ENCODE data around the gene TRIM41. TPM values are rescaled to one million over a fixed set of nuclear protein-coding genes. Genes with fewer than 3 reads are reported as not detected.
A peak's percentile ranks its signal among the peaks of the same experiment; 100 is the strongest.

Gene TRIM41
- 93.5 and 120 TPM in 2 replicates for total RNA-seq (2011; cell fraction: chromatin; rRNA removed; ENCODE audit: low replicate concordance)
- 59.6 and 64.0 TPM in 2 replicates for total RNA-seq (2011; cell fraction: nucleolus; rRNA removed)
- total RNA-seq (2011; cell fraction: nucleoplasm; rRNA removed), result 84.3 and 102 TPM in 2 replicates
- total RNA-seq (2014; rRNA removed) (29.5 and 31.6 TPM in 2 replicates), total RNA-seq (2014; rRNA removed; fragmentation: Illumina TruSeq; extraction: Trizol) (11.4 and 14.2 TPM in 2 replicates), total RNA-seq (2015; rRNA removed; fragmentation: Illumina TruSeq; extraction: Trizol) (21.7 and 25.6 TPM in 2 replicates), total RNA-seq (2021) (37.7 and 47.6 TPM in 2 replicates), polyA plus RNA-seq (2011; rRNA removed) (15.6 and 19.3 TPM in 2 replicates), polyA plus RNA-seq (2014; fragmentation: Illumina TruSeq; extraction: Trizol) (20.9 and 29.8 TPM in 2 replicates), polyA plus RNA-seq (2014; fragmentation: Nextera tagmentation; extraction: Ambion mirVana) (1 to 10 TPM; 1.8 to 2.1 TPM), polyA plus RNA-seq (2014; rRNA removed) (34.8 and 39.3 TPM in 2 replicates), polyA minus RNA-seq (2011; rRNA and poly(A)+ RNA removed) (14.0 and 16.6 TPM in 2 replicates), Bru-seq, nascent RNA (percentile 83 among the genes with signal in this experiment), BruChase-seq, experiment 1, labeled RNA remaining after a 2-hour chase (percentile 77 among the genes with signal in this experiment), BruChase-seq, experiment 2, labeled RNA remaining after a 6-hour chase (percentile 83 among the genes with signal in this experiment)
- polyA plus RNA-seq (2011; cell fraction: cytosol; rRNA removed), result 15.7 and 25.0 TPM in 2 replicates
- 121 and 125 TPM in 2 replicates for polyA plus RNA-seq (2011; cell fraction: nucleus; rRNA removed)
- polyA plus RNA-seq (2012), result 32.5 and 45.1 TPM in 2 replicates
- polyA minus RNA-seq (2011; cell fraction: cytosol; rRNA and poly(A)+ RNA removed), result 7.3 and 9.5 TPM in 2 replicates
- polyA minus RNA-seq (2011; cell fraction: nucleus; rRNA and poly(A)+ RNA removed), result 19.9 and 22.7 TPM in 2 replicates
- long read RNA-seq, experiment 1, transcript TRIM41-202 (8 exons, 2,696 nt), result major isoform, 8 of 58 reads
- long read RNA-seq, experiment 1, partial matches to known transcripts, result 4 of 58 reads
- long read RNA-seq, experiment 1, other reads (novel, unspliced or antisense), result 45 of 58 reads
- long read RNA-seq, experiment 2, partial matches to known transcripts, result 9 of 37 reads
- long read RNA-seq, experiment 2, other reads (novel, unspliced or antisense), result 26 of 37 reads
- long read RNA-seq, experiment 3, partial matches to known transcripts, result 0 of 5 reads
- long read RNA-seq, experiment 3, other reads (novel, unspliced or antisense), result 5 of 5 reads

DNA sequence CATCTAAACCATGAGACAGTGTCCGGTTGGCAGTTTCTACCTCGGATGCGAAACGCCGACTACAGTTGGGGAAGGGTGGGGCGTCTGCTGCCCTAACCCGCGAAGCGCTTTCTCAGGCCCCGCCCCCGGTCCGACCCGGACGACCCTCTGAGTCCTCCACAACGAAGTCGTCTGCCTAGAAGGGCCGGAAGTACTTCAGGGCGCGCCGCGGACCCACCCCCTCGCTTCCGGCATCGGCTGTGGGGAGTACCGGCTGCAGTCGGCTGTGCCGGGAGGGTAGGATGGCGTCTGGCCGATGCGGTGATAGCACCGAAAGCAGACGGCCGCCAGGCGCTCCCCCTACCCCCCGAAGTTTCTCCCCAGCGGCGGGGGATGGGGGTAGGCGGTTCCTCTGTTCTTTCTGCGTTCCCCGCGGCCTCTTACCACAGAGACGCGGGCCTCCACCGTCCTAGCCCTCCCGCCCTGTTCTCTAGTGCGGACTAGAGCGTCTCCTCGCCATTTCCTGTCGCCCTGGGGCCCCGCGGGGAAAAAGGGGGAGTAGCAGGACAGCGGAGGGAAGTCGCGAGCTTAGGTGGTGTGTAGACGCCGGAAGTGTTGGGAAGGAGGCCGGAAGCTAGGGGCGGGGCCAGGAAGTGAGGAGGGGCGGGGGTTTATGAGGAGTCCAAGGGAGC, at the start of gene TRIM41:
TSS of gene TRIM41 (plus strand) at position 224 of the 671 bp plus-strand sequence. CDS start 719 bp downstream, outside the sequence.
- FAIRE-seq (peak; percentile 92), DNase-seq (ENCODE audit: extremely low read depth in 1 of 4, low spot score in 3 of 4) (peak; percentile 81 to 99 (median 86)), ATAC-seq (peak; percentile 79)
- CTCF ChIA-PET (ENCODE audit: low intra/inter-chr PET ratio), result no interaction called here
- H3K4me2 ChIP-seq (ENCODE audit: insufficient read depth, low read length), result peak within 1 kb of the TSS; percentile 96
- H2AFZ ChIP-seq (ENCODE audit: low read depth, low read length), result peak within 1 kb of the TSS; percentile 95
- no peaks in the 10 kb centered on the region for H4K20me1 ChIP-seq (replicated peaks; ENCODE audit: control insufficient read depth, insufficient read depth, low read length)
- in situ Hi-C loops (cut with MboI), result no loop called here
- BruUV-seq (replicated peaks), result no TSS peak
- H3K4me1 ChIP-seq (replicated peaks in 1 of 2; ENCODE audit: control insufficient read depth in 2 of 2, insufficient read depth in 2 of 2, low read length in 2 of 2), result peaks cover 0 to 42% of the 10 kb centered on the region in 2 experiments; a peak in 4 of 5 replicates
- POLR2A ChIA-PET, result interaction anchor here (0.6 to 4.6 kb wide), 11 partner anchors 12 to 79 kb away, joined by 3 to 55 read pairs (median 5); no protein-coding TSS in a partner anchor
- intact Hi-C loops (cut with micrococcal nuclease), result loop anchor here (1.0 to 2.0 kb wide), 2 partner anchors 16 to 32 kb away; no protein-coding TSS in a partner anchor
- H3K36me3 ChIP-seq (ENCODE audit: control insufficient read depth, insufficient read depth, low read length), result peaks cover 27% of the 10 kb centered on the region
- H3K27me3 ChIP-seq (ENCODE audit: control insufficient read depth in 2 of 2, insufficient read depth in 2 of 2, low read length in 2 of 2), result no peaks in the 10 kb centered on the region
- 2% methylated on average over 42 of the region's 59 CpGs for WGBS (ENCODE audit: insufficient coverage, low coverage, missing lambda C conversion rate)
- H3K27ac ChIP-seq (ENCODE audit: extremely low read depth, low read depth, low read length), result peak within 1 kb of the TSS; percentile 90
- peak within 1 kb of the TSS; percentile 86 for H3K4me3 ChIP-seq
- H3K9me1 ChIP-seq (ENCODE audit: control insufficient read depth, insufficient read depth, low read length), result no peaks in the 10 kb centered on the region
- peak within 1 kb of the TSS; percentile 92 to 97 for H3K9ac ChIP-seq (ENCODE audit: insufficient read depth in 1 of 2, low read depth in 2 of 2, low read length in 2 of 2)
- H3K9me3 ChIP-seq (replicated peaks; ENCODE audit: control insufficient read depth, insufficient read depth, low read depth, low read length), result no peaks in the 10 kb centered on the region
- H3K79me2 ChIP-seq (ENCODE audit: control insufficient read depth, insufficient read depth, low read length), result peaks cover 29% of the 10 kb centered on the region
- TF ChIP-seq, protein P1, sequence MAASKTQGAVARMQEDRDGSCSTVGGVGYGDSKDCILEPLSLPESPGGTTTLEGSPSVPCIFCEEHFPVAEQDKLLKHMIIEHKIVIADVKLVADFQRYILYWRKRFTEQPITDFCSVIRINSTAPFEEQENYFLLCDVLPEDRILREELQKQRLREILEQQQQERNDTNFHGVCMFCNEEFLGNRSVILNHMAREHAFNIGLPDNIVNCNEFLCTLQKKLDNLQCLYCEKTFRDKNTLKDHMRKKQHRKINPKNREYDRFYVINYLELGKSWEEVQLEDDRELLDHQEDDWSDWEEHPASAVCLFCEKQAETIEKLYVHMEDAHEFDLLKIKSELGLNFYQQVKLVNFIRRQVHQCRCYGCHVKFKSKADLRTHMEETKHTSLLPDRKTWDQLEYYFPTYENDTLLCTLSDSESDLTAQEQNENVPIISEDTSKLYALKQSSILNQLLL (CRISPR knock-in tag; IDR thresholded peaks at IDR 0.05; ENCODE audit: borderline replicate concordance), result no peak
- peak; percentile 99 for TF ChIP-seq VEZF1 (CRISPR knock-in tag; IDR thresholded peaks at IDR 0.05)
- TF ChIP-seq, protein P2, sequence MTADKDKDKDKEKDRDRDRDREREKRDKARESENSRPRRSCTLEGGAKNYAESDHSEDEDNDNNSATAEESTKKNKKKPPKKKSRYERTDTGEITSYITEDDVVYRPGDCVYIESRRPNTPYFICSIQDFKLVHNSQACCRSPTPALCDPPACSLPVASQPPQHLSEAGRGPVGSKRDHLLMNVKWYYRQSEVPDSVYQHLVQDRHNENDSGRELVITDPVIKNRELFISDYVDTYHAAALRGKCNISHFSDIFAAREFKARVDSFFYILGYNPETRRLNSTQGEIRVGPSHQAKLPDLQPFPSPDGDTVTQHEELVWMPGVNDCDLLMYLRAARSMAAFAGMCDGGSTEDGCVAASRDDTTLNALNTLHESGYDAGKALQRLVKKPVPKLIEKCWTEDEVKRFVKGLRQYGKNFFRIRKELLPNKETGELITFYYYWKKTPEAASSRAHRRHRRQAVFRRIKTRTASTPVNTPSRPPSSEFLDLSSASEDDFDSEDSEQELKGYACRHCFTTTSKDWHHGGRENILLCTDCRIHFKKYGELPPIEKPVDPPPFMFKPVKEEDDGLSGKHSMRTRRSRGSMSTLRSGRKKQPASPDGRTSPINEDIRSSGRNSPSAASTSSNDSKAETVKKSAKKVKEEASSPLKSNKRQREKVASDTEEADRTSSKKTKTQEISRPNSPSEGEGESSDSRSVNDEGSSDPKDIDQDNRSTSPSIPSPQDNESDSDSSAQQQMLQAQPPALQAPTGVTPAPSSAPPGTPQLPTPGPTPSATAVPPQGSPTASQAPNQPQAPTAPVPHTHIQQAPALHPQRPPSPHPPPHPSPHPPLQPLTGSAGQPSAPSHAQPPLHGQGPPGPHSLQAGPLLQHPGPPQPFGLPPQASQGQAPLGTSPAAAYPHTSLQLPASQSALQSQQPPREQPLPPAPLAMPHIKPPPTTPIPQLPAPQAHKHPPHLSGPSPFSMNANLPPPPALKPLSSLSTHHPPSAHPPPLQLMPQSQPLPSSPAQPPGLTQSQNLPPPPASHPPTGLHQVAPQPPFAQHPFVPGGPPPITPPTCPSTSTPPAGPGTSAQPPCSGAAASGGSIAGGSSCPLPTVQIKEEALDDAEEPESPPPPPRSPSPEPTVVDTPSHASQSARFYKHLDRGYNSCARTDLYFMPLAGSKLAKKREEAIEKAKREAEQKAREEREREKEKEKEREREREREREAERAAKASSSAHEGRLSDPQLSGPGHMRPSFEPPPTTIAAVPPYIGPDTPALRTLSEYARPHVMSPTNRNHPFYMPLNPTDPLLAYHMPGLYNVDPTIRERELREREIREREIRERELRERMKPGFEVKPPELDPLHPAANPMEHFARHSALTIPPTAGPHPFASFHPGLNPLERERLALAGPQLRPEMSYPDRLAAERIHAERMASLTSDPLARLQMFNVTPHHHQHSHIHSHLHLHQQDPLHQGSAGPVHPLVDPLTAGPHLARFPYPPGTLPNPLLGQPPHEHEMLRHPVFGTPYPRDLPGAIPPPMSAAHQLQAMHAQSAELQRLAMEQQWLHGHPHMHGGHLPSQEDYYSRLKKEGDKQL (CRISPR knock-in tag; IDR thresholded peaks at IDR 0.05; ENCODE audit: borderline replicate concordance), result no peak
- no peak for TF ChIP-seq ZNF79 (CRISPR knock-in tag; IDR thresholded peaks at IDR 0.05; ENCODE audit: low read depth)
- TF ChIP-seq ZNF197 (CRISPR knock-in tag; IDR thresholded peaks at IDR 0.05; ENCODE audit: low read depth), result peak; percentile 86
- no peak for TF ChIP-seq HNRNPL (IDR thresholded peaks at IDR 0.05; ENCODE audit: low read depth, low read length)

Measured in K562 (cell line).